ENCODE data around the gene SLC1A2.

SLC1A2 gene

GRCh38 chr11:35420371-35420770, 1.0 kb upstream of the SLC1A2 start:
- H3K9me3 ChIP-seq = no peaks in the 10 kb centered on the region
- TF ChIP-seq, protein P1, sequence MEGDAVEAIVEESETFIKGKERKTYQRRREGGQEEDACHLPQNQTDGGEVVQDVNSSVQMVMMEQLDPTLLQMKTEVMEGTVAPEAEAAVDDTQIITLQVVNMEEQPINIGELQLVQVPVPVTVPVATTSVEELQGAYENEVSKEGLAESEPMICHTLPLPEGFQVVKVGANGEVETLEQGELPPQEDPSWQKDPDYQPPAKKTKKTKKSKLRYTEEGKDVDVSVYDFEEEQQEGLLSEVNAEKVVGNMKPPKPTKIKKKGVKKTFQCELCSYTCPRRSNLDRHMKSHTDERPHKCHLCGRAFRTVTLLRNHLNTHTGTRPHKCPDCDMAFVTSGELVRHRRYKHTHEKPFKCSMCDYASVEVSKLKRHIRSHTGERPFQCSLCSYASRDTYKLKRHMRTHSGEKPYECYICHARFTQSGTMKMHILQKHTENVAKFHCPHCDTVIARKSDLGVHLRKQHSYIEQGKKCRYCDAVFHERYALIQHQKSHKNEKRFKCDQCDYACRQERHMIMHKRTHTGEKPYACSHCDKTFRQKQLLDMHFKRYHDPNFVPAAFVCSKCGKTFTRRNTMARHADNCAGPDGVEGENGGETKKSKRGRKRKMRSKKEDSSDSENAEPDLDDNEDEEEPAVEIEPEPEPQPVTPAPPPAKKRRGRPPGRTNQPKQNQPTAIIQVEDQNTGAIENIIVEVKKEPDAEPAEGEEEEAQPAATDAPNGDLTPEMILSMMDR (IDR thresholded peaks at IDR 0.05) = no peak
- H3K4me1 ChIP-seq (ENCODE audit: control insufficient read depth in 1 of 2, insufficient read depth in 1 of 2, low read depth in 1 of 2, low read length in 1 of 2) = peaks cover 0 to 6% of the 10 kb centered on the region in 2 experiments
- H3K4me3 ChIP-seq (ENCODE audit: low read depth in 1 of 2, low read length in 1 of 2) = no peak overlapping the region
- H3K27me3 ChIP-seq = peaks cover 100% of the 10 kb centered on the region
- H3K27ac ChIP-seq = no peak overlapping the region
- no peaks in the 10 kb centered on the region for H3K36me3 ChIP-seq

GRCh38 chr11:35419830-35420333, 524 bp upstream of the SLC1A2 start:
- no peak overlapping the region for H3K27ac ChIP-seq
- H3K9me3 ChIP-seq = no peaks in the 10 kb centered on the region
- no peak overlapping the region for H3K4me3 ChIP-seq (ENCODE audit: low read depth in 1 of 2, low read length in 1 of 2)
- peaks cover 0 to 6% of the 10 kb centered on the region in 2 experiments for H3K4me1 ChIP-seq (ENCODE audit: control insufficient read depth in 1 of 2, insufficient read depth in 1 of 2, low read depth in 1 of 2, low read length in 1 of 2)
- H3K36me3 ChIP-seq = no peaks in the 10 kb centered on the region
- peaks cover 100% of the 10 kb centered on the region for H3K27me3 ChIP-seq
- TF ChIP-seq, protein P1 (IDR thresholded peaks at IDR 0.05) = no peak

DNA sequence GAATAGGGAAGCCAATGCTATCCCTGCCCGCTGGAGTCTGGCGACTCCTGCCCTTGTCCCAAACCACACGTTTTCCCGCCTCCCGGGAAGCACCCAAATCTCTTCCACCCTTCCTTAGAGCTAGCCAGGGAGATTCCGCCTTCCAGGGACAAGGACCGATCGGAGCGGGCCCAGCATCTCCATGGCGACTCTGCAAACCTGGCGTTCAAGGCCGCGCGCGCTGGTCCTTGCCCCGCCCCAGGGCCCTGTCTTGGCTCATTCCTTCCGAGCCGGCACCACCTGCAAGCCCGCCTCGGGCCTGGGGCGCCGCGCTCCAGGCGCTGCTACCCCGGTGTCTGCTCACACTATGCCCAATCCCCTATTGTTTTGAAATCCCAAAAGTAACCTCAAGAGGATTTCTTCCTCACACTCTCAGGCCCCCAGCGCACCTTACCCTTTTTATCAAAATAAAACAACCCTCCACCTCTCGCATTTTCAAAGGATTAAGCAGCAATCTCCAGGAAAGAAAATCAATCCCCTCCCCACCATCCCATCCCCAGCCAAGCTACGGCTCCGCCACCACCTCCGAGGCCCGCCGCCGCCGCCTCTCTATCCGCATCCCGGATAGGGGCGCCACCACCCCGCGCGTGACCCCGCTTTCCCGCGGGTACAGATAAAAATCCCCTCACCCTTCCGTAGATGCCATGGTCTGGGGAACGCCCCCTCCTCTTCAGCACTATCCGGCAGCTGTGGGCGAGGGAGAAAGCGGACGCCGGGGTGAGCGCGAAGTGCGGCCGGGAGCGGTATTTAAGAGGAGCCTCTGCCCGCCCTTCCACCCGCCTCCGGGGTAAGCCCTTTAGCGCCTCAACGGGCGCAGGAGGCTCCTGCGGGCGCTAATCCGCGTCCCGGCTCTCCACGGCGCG, 825 bp downstream of the SLC1A2 start:
- Histone ChIP-seq H3K27ac (no peak overlapping the region), H3K27me3 (peaks cover 100% of the 10 kb centered on the region), H3K4me3 (ENCODE audit: low read depth in 1 of 2, low read length in 1 of 2) (no peak overlapping the region), H3K9me3 (no peaks in the 10 kb centered on the region), H3K4me1 (ENCODE audit: control insufficient read depth in 1 of 2, insufficient read depth in 1 of 2, low read depth in 1 of 2, low read length in 1 of 2) (peaks cover 0 to 6% of the 10 kb centered on the region in 2 experiments), H3K36me3 (no peaks in the 10 kb centered on the region)
- TF ChIP-seq, protein P1 (IDR thresholded peaks at IDR 0.05) = no peak

GRCh38 chr11:35415487-35415886, 3.9 kb downstream of the SLC1A2 start:
- H3K9me3 ChIP-seq = no peaks in the 10 kb centered on the region
- no peak overlapping the region for H3K27ac ChIP-seq
- peaks cover 99% of the 10 kb centered on the region for H3K27me3 ChIP-seq
- H3K36me3 ChIP-seq = no peaks in the 10 kb centered on the region
- H3K4me1 ChIP-seq (ENCODE audit: control insufficient read depth in 1 of 2, insufficient read depth in 1 of 2, low read depth in 1 of 2, low read length in 1 of 2) = peaks cover 0 to 6% of the 10 kb centered on the region in 2 experiments
- TF ChIP-seq, protein P1 (IDR thresholded peaks at IDR 0.05) = no peak
- no peak overlapping the region for H3K4me3 ChIP-seq (ENCODE audit: low read depth in 1 of 2, low read length in 1 of 2)

- peaks cover 97% of the 10 kb centered on the region for H3K27me3 ChIP-seq
Observed at GRCh38 chr11:35414776-35415175, 4.6 kb downstream of the SLC1A2 start.

More at GRCh38 chr11:35414776-35415175, 4.6 kb downstream of the SLC1A2 start:
- Histone ChIP-seq H3K9me3 (no peaks in the 10 kb centered on the region), H3K27ac (no peak overlapping the region), H3K4me3 (ENCODE audit: low read depth in 1 of 2, low read length in 1 of 2) (no peak overlapping the region), H3K36me3 (no peaks in the 10 kb centered on the region), H3K4me1 (ENCODE audit: control insufficient read depth in 1 of 2, insufficient read depth in 1 of 2, low read depth in 1 of 2, low read length in 1 of 2) (peaks cover 0 to 6% of the 10 kb centered on the region in 2 experiments)
- TF ChIP-seq, protein P1 (IDR thresholded peaks at IDR 0.05) = no peak
